Motor neuron (in vitro differentiated cells): ENCODE data around the gene FAM210B. TPM values are rescaled to one million over a fixed set of nuclear protein-coding genes. Genes with fewer than 3 reads are reported as not detected.
"Not testable (repeated sequence)": the region's sequence is repeated elsewhere in the genome, so short reads cannot be mapped to it uniquely, and the experiment has no call there.

Source experiments
- ATAC-seq, 8 experiments: fragments of 200-7000 bp; cut with Tn5 transposase; replicated peaks in 6 of 8; 2 replicates each; pipeline ENCODE4 v1.8.0; 2021; ENCODE audit warnings: mild to moderate bottlenecking in 8 of 8, moderate library complexity in 8 of 8
- H3K27ac ChIP-seq, 2 donors: fragments of 250-450 bp; sonication (Bioruptor Pico); 2 replicates each; pipeline ENCODE4 v1.9.0; 2021; ENCODE audit warnings: antibody characterized with exemption in 2 of 2, mild to moderate bottlenecking in 2 of 2, moderate library complexity in 1 of 2
- H3K4me1 ChIP-seq, 2 donors: fragments of 250-450 bp; sonication (Bioruptor Pico); replicated peaks in 1 of 2; 2 replicates each; pipeline ENCODE4 v1.6.1; 2021; ENCODE audit warnings: antibody characterized with exemption in 2 of 2, mild to moderate bottlenecking in 2 of 2, moderate library complexity in 1 of 2
- H3K4me3 ChIP-seq, 5 donors: fragments of 250-450 bp; sonication (Bioruptor Pico); 2 replicates each; pipeline ENCODE4 v1.9.0; 2021; ENCODE audit warnings: antibody characterized with exemption in 5 of 5, mild to moderate bottlenecking in 5 of 5, moderate library complexity in 4 of 5
- WGBS, 10 experiments: fragments of 450-650 bp; shearing (Covaris generic); methylation state at CpG; one replicate each; pipeline ENCODE4 v1.0.0; 2022; 5-methylcytosine and 5-hydroxymethylcytosine counted together
- in situ Hi-C, 9 experiments: fragments of 400-800 bp; cut with MboI; loops; one replicate each; pipeline ENCODE4 v1.15.0; 2021; ENCODE audit warnings: low sequenced_read_pairs in 9 of 9, low pct_unique_long_range_greater_than_20kb in 2 of 9; ENCODE audit not compliant: unreplicated experiment in 9 of 9
- total RNA-seq, 8 experiments: library from RNA; unstranded; fragments of 300-600 nt; gene quantifications; 2 replicates each; pipeline versions ENCODE4 v1.2.3 to v1.2.4, GENCODE V29; 2022

FAM210B gene
- total RNA-seq = 10 to 100 TPM; 12.4 to 41.3 (median 23.9) TPM

- Histone ChIP-seq H3K4me1 (peaks cover 7 to 8% of the 10 kb centered on the region in 2 donors), H3K4me3 (peak within 1 kb of the TSS; percentile 62 to 90 (median 69)), H3K27ac (peak within 1 kb of the TSS in 1 of 2 donors; percentile 24)
- in situ Hi-C loops = no loop called here
- WGBS, 10 experiments = 0 to 12% (median 0%) methylated on average over 1 to 4 of the region's 63 CpGs; no CpG with 5 or more reads in 5 of the 10 experiments
- ATAC-seq = peak; percentile 88 to 97 (median 96)
These were observed at the start of gene FAM210B for GRCh38 chr20:56358600-56359211. Gene FAM210B, plus strand, starts transcription at chr20:56358974. Its CDS starts 32 bp downstream, at chr20:56359006.

DNA sequence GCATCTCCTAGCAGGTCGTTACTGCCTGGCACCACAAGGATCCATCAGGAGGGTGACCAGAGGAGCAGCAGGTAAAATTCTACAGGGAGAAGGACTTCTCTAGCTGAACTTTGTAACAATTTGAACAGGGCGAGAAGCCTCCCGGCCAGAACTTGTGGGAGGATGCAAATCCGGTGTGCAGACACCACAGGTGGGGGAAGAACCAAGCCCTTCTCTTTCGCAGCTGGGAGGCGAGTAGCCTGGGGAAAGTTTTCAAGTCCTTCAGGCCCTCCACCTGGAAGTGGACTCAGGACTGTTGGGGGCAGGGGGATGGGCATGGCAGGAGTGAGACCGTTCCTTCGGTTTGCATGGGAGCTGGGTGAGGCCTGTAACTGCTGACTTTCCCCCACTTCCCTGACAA lies 42.7 kb upstream of the FAM210B start:
- 0 to 80% (median 64%) methylated on average over 1 to 4 of the region's 8 CpGs; no CpG with 5 or more reads in 4 of the 10 experiments for WGBS, 10 experiments
- in situ Hi-C loops = no loop called here
- Histone ChIP-seq H3K27ac (no peak overlapping the region), H3K4me1 (no peaks in the 10 kb centered on the region), H3K4me3 (no peak overlapping the region)
- no peak for ATAC-seq

DNA sequence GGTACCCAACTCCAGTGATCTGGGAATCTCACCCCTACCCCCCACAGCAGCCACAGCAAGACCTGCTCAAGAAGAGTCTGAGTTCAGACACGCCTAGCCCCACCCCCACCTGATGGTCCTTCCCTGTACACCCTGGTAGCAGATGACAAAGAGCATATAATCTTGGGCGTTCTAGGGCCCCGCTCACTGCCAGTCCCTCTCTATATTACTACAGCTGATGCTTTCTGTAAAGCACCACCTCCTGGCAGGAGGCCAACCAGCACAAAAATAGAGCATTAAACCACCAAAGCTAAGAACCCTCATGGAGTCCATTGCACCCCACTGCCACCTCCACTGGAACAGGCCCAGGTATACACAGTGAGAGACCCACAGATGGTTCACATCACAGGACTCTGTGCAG lies 42.3 kb upstream of the FAM210B start:
- in situ Hi-C loops = no loop called here
- no peaks in the 10 kb centered on the region for H3K4me1 ChIP-seq
- 90% methylated on average over 2 of the region's 3 CpGs; no CpG with 5 or more reads in 9 of the 10 experiments for WGBS, 10 experiments
- no peak overlapping the region for H3K4me3 ChIP-seq
- no peak overlapping the region for H3K27ac ChIP-seq
- no peak for ATAC-seq

- WGBS, 10 experiments = 0 to 54% (median 25%) methylated on average over 1 to 4 of the region's 4 CpGs; no CpG with 5 or more reads in 1 of the 10 experiments
- Histone ChIP-seq H3K27ac (no peak overlapping the region), H3K4me3 (no peak overlapping the region), H3K4me1 (no peaks in the 10 kb centered on the region)
- ATAC-seq = peak in 3 of 8 experiments; percentile 29 to 91 (median 88)
- in situ Hi-C loops = no loop called here
These were observed 36.1 kb upstream of the FAM210B start for GRCh38 chr20:56322681-56323080.

DNA sequence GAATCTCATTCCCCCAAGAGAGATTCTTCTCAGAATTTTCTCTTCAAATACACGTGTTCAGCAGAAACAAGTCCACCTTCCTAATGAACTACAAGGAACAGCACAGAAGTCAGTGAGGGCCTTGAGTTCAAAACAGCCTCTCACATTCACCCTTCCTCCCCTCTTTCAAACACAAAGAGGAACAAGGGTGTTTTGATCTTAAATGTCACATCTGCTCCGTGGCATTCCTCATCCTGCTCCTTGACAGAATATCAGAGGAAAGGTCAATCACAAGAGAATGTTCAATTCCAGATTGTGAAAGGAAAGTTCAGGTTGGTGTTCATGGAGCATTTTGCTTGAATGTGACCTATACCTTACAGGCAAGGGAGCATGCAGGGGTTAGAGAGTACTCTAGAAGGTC lies 35.6 kb upstream of the FAM210B start:
- ATAC-seq = no peak
- 0 to 49% (median 20%) methylated on average over 1 to 2 of the region's 2 CpGs; no CpG with 5 or more reads in 3 of the 10 experiments for WGBS, 10 experiments

GRCh38 chr20:56323656-56324055 lies 35.1 kb upstream of the FAM210B start:
- in situ Hi-C loops = no loop called here
- H3K27ac ChIP-seq = no peak overlapping the region
- H3K4me3 ChIP-seq = no peak overlapping the region
- WGBS, 10 experiments = 5 to 81% (median 49%) methylated on average over 2 to 6 of the region's 6 CpGs
- ATAC-seq = peak in 1 of 8 experiments; percentile 12
- H3K4me1 ChIP-seq = no peaks in the 10 kb centered on the region

More for the DNA sequence above, 35.6 kb upstream of the FAM210B start:
- Histone ChIP-seq H3K27ac (no peak overlapping the region), H3K4me1 (no peaks in the 10 kb centered on the region), H3K4me3 (no peak overlapping the region)
- in situ Hi-C loops = no loop called here

- H3K4me3 ChIP-seq = no peak overlapping the region
- no peaks in the 10 kb centered on the region for H3K4me1 ChIP-seq
- H3K27ac ChIP-seq = no peak overlapping the region
- in situ Hi-C loops = loop anchor here in 1 of 9 experiments (25.0 kb wide), 1 partner anchor 1663 kb away; no protein-coding TSS in a partner anchor
- no peak for ATAC-seq
These were observed 34.0 kb upstream of the FAM210B start for GRCh38 chr20:56324806-56325205.

DNA sequence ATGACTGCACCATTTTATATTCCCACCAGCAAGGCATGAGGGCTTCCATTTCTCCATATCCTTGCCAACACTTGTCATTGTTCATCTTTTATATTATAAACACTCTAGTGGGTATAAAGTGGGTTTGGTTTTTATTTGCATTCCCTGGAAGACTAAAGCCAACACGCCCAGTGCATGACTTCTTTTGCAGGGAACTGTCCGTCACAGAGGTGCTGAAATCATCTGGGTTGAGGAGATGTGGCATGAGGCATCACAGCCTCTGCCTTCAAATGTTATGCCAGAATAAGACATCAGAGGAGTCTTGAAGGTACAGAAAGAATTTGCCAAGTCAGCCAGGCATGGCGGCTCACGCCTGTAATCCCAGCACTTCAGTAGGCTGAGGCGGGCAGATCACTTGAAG lies 29.9 kb upstream of the FAM210B start:
- ATAC-seq = peak in 3 of 8 experiments; percentile 37 to 56 (median 47)
- Histone ChIP-seq H3K4me1 (no peaks in the 10 kb centered on the region), H3K27ac (no peak overlapping the region), H3K4me3 (no peak overlapping the region)
- in situ Hi-C loops = loop anchor here in 1 of 9 experiments (25.0 kb wide), 1 partner anchor 1667 kb away; no protein-coding TSS in a partner anchor
- 14 to 89% (median 41%) methylated on average over 1 to 5 of the region's 5 CpGs; no CpG with 5 or more reads in 3 of the 10 experiments for WGBS, 10 experiments

DNA sequence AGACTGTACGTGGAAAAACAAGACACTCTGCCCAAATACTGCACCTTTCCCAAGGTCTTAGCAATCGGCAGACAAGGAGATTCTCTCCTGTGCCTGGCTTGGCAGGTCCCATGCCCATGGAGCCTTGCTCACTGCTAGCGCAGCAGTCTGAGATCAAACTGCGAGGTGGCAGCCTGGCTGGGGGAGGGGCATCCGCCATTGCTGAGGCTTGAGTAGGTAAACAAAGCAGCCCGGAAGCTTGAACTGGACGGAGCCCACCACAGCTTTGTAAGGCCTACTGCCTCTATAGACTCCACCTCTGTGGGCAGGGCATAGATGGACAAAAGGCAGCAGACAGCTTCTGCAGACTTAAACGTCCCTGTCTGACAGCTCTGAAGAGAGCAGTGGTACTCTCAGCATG lies 22.1 kb upstream of the FAM210B start:
- in situ Hi-C loops = loop anchor here in 1 of 9 experiments (25.0 kb wide), 1 partner anchor 1674 kb away; no protein-coding TSS in a partner anchor
- WGBS, 10 experiments = 0 to 90% (median 41%) methylated on average over 1 to 5 of the region's 8 CpGs; no CpG with 5 or more reads in 4 of the 10 experiments
- not testable (repeated sequence) for ATAC-seq

DNA sequence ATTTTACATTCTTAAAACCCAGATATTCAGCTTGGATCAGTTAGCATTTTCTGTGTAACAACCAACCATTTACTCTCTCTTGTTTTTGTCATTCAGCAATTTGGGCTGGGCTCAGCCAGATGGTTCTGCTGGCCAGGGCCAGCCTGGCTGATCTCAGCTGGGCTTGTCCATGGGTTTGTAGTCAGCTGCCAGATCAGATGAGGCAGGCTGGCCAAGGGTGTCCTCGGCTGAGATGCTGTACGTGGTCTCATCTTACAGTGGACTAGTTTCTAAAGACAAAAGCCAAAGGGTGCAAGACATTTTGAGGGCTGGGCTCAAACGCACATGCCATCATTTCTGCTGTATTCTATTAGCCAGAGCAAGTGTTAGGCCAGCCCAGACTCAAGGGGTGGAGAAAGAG lies 16.0 kb upstream of the FAM210B start:
- WGBS, 10 experiments = 0 to 100% (median 55%) methylated on average over 1 to 3 of the region's 3 CpGs; no CpG with 5 or more reads in 4 of the 10 experiments
- Histone ChIP-seq H3K4me3 (no peak overlapping the region), H3K27ac (no peak overlapping the region), H3K4me1 (peaks cover 3 to 6% of the 10 kb centered on the region in 2 donors)
- ATAC-seq = peak in 1 of 8 experiments; percentile 60
- in situ Hi-C loops = loop anchor here in 2 of 9 experiments (10.0 to 25.0 kb wide), 2 partner anchors 98 to 1680 kb away; partner anchors contain the start of gene MC3R (in 1 of the 2)

More for the DNA sequence above, 22.1 kb upstream of the FAM210B start:
- H3K4me3 ChIP-seq, H3K4me1 ChIP-seq, H3K27ac ChIP-seq: not testable (repeated sequence)

- 0 to 16% (median 3%) methylated on average over 2 to 24 of the region's 41 CpGs; no CpG with 5 or more reads in 2 of the 10 experiments for WGBS, 10 experiments
- Histone ChIP-seq H3K4me3 (peak overlapping the region; percentile 21 to 34 (median 29)), H3K27ac (no peak overlapping the region), H3K4me1 (peaks cover 12 to 15% of the 10 kb centered on the region in 2 donors)
- ATAC-seq = peak; percentile 86 to 98 (median 91)
- in situ Hi-C loops = loop anchor here in 2 of 9 experiments (10.0 to 25.0 kb wide), 2 partner anchors 99 to 1682 kb away; partner anchors contain the start of gene MC3R (in 1 of the 2)
These were observed 14.9 kb upstream of the FAM210B start for GRCh38 chr20:56343861-56344381.

DNA sequence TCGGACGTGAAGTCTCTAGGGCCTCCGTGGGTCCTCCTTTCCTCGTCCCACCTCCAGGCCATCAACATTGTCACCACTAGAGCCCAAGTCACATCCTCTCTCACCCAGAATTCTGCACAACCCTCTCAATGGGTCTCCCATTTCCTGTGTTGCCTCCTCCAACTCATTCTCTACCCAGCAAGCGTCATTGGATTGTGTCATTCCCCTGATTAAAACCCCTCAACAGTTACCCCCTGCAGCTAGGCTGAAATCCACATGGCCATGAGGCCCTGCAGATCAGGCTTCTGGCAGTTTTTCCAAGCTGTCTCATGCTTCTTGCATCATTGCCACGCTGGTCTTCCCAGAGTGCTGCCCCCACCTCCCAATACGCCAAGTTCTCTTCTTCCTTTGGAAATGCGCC lies 12.9 kb upstream of the FAM210B start:
- Histone ChIP-seq H3K27ac (no peak overlapping the region), H3K4me1 (peaks cover 12 to 15% of the 10 kb centered on the region in 2 donors), H3K4me3 (no peak overlapping the region)
- in situ Hi-C loops = loop anchor here in 2 of 9 experiments (10.0 to 25.0 kb wide), 2 partner anchors 101 to 1684 kb away; partner anchors contain the start of gene MC3R (in 1 of the 2)
- WGBS, 10 experiments = 45 to 97% (median 67%) methylated on average over 3 to 8 of the region's 8 CpGs; no CpG with 5 or more reads in 3 of the 10 experiments
- ATAC-seq = no peak
